Esophagus squamous epithelium (tissue), 5 donors: ENCODE data around the gene TNRC6B. TPM values are rescaled to one million over a fixed set of nuclear protein-coding genes. Genes with fewer than 3 reads are reported as not detected.
A peak's percentile ranks its signal among the peaks of the same experiment; 100 is the strongest.

ENCODE experiments used
- DNase-seq: peaks from one replicate; lab custom pipeline; 2025; lab: John Stamatoyannopoulos, UW
- H3K27ac ChIP-seq, 4 donors: fragments of 200-600 bp; sonication (generic); one replicate each; pipeline ENCODE4 v1.5.1; 2016 to 2019; ENCODE audit warnings: mild to moderate bottlenecking in 1 of 4
- H3K27me3 ChIP-seq, 4 donors: fragments of 200-600 bp; sonication (generic); 1 replicate in 3 of 4; 2 replicates in 1 of 4; pipeline versions ENCODE4 v1.5.1 to v1.6.0; 2017 to 2021; ENCODE audit warnings: antibody characterized with exemption in 1 of 4
- H3K36me3 ChIP-seq, 3 donors: fragments of 200-600 bp; sonication (generic); one replicate each; pipeline ENCODE4 v1.5.1; 2016 to 2019
- H3K4me1 ChIP-seq, 3 donors: fragments of 200-600 bp; sonication (generic); one replicate each; pipeline ENCODE4 v1.5.1; 2017 to 2019
- H3K4me3 ChIP-seq, 4 donors: fragments of 200-600 bp; sonication (generic); 1 replicate in 3 of 4; 2 replicates in 1 of 4; pipeline ENCODE4 v1.5.1; 2016 to 2019; ENCODE audit warnings: mild to moderate bottlenecking in 2 of 4, moderate library complexity in 1 of 4
- H3K9me3 ChIP-seq, 3 donors: fragments of 200-600 bp; sonication (generic); one replicate each; pipeline ENCODE4 v1.5.1; 2016 to 2019
- CTCF ChIP-seq, 6 experiments: fragments of 450-650 bp in 4 of 6; fragments of 200-600 bp in 2 of 6; sonication (generic) in 2 of 6; IDR thresholded peaks; one replicate each; pipeline ENCODE4 v1.5.1; 2016 to 2019; ENCODE audit warnings: antibody characterized with exemption in 6 of 6, mild to moderate bottlenecking in 4 of 6, moderate library complexity in 4 of 6
- POLR2A ChIP-seq, 4 donors: fragments of 450-650 bp; IDR thresholded peaks; one replicate each; pipeline ENCODE4 v1.6.1; 2017; ENCODE audit warnings: antibody characterized with exemption in 4 of 4, mild to moderate bottlenecking in 4 of 4, moderate library complexity in 3 of 4
- WGBS, 2 donors: methylation state at CpG; one replicate each; pipeline ENCODE4 v1.1.5; 2018; 5-methylcytosine and 5-hydroxymethylcytosine counted together
- intact Hi-C: fragments of 100-400 bp; cut with DNase I; formaldehyde crosslinking; loops from one replicate; pipeline ENCODE4 v1.15.0; 2022
- total RNA-seq, 4 donors: library from RNA; depleted of rRNA; stranded (reverse); fragments of >200 nt; gene quantifications; one replicate each; pipeline ENCODE4 v1.1.0, GENCODE V29; 2016
- donor health status: DM: yes; HTN: yes; CAD: no.

Gene TNRC6B
- total RNA-seq, 4 donors from 2014 or later, result 20.7 to 36.5 (median 26.9) TPM

GRCh38 chr22:40251106-40251505, 73.4 kb downstream of the TNRC6B start:
- no peak for DNase-seq
- 69 to 79% methylated on average over 4 of the region's 4 CpGs for whole genome bisulfite sequencing, 2 donors

GRCh38 chr22:40252146-40252545, 74.4 kb downstream of the TNRC6B start:
- no peak overlapping the region for H3K4me3 ChIP-seq
- no peaks in the 10 kb centered on the region for H3K27me3 ChIP-seq
- no peak for DNase-seq
- H3K36me3 ChIP-seq, result peaks cover 0 to 43% (median 0%) of the 10 kb centered on the region in 3 donors
- WGBS, 2 donors, result 73 to 79% methylated on average over 2 of the region's 2 CpGs
- TF ChIP-seq POLR2A (IDR thresholded peaks at IDR 0.05) (no peak), CTCF (IDR thresholded peaks at IDR 0.05) (no peak)
- no peaks in the 10 kb centered on the region for H3K9me3 ChIP-seq
- intact Hi-C loops, result no loop called here
- H3K4me1 ChIP-seq, result peaks cover 0 to 13% (median 0%) of the 10 kb centered on the region in 3 donors
- no peak overlapping the region for H3K27ac ChIP-seq

More at GRCh38 chr22:40251106-40251505, 73.4 kb downstream of the TNRC6B start:
- peaks cover 0 to 53% (median 0%) of the 10 kb centered on the region in 3 donors for H3K36me3 ChIP-seq
- intact Hi-C loops, result no loop called here
- H3K4me1 ChIP-seq, result peaks cover 0 to 4% (median 0%) of the 10 kb centered on the region in 3 donors
- H3K27me3 ChIP-seq, result no peaks in the 10 kb centered on the region
- H3K27ac ChIP-seq, result no peak overlapping the region
- no peaks in the 10 kb centered on the region for H3K9me3 ChIP-seq
- TF ChIP-seq POLR2A (IDR thresholded peaks at IDR 0.05), result no peak
- no peak for TF ChIP-seq CTCF (IDR thresholded peaks at IDR 0.05)
- no peak overlapping the region for H3K4me3 ChIP-seq

DNA sequence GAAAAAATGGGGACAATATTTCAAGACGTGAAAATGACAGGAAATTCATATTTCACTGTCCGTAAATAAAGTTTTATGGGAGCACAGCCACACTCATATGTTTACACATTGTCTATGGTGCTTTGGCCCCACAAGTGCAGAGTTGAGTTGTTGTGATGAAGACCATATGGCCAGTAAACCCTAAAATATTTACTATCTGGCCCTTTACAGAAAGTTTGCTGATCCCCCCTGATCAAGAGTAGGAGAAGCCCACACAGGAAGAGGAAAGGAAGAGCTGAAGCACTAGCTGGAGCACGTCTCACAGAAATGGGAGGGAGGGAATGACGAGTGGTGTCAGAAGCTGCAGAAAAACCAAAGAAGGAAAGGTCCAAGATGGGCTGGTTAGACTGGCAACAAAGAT, 78.8 kb downstream of the TNRC6B start:
- Histone ChIP-seq H3K9me3 (no peaks in the 10 kb centered on the region), H3K27me3 (no peaks in the 10 kb centered on the region), H3K27ac (peak overlapping the region in 2 of 4 donors; percentile 1 to 3), H3K4me1 (peaks cover 0 to 38% (median 15%) of the 10 kb centered on the region in 3 donors), H3K4me3 (no peak overlapping the region), H3K36me3 (peaks cover 0 to 42% (median 4%) of the 10 kb centered on the region in 3 donors)
- 69 to 71% methylated on average over 4 of the region's 4 CpGs for WGBS, 2 donors
- DNase-seq, result no peak
- TF ChIP-seq CTCF (IDR thresholded peaks at IDR 0.05), result no peak
- TF ChIP-seq POLR2A (IDR thresholded peaks at IDR 0.05), result no peak
- intact Hi-C loops, result no loop called here

GRCh38 chr22:40258017-40258416, 80.3 kb downstream of the TNRC6B start:
- Histone ChIP-seq H3K4me1 (peaks cover 0 to 48% (median 15%) of the 10 kb centered on the region in 3 donors), H3K27ac (peak overlapping the region; percentile 55 to 81 (median 74)), H3K27me3 (no peaks in the 10 kb centered on the region), H3K36me3 (peaks cover 0 to 48% (median 4%) of the 10 kb centered on the region in 3 donors), H3K4me3 (no peak overlapping the region), H3K9me3 (no peaks in the 10 kb centered on the region)
- no peak for TF ChIP-seq POLR2A (IDR thresholded peaks at IDR 0.05)
- no peak for TF ChIP-seq CTCF (IDR thresholded peaks at IDR 0.05)
- intact Hi-C loops, result no loop called here
- DNase-seq, result no peak
- WGBS, 2 donors, result 67 to 87% methylated on average over 1 of the region's 1 CpG

DNA sequence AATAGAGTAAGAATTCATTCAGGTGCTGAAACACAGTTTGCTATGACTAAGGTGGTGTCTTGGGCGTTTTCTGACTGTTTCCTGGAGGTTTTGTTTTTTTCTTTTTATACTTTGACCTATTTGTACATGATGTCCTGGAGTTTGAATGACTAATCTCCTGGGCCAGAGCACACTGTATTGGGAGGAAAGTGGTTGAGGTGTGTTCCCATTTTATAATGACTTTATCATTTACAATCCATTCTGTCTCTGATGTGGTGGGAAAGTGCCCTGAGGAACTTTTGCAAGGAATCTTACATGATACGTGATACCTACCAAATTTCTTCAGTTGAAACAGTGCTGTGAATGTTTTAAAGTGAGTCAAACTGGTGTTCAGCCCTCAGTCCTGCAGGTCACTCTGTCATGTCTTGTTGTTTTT, 80.8 kb downstream of the TNRC6B start:
- Histone ChIP-seq H3K4me1 (peaks cover 0 to 53% (median 15%) of the 10 kb centered on the region in 3 donors), H3K4me3 (no peak overlapping the region), H3K27ac (peak overlapping the region; percentile 55 to 81 (median 77)), H3K27me3 (no peaks in the 10 kb centered on the region), H3K36me3 (peaks cover 0 to 48% (median 4%) of the 10 kb centered on the region in 3 donors), H3K9me3 (no peaks in the 10 kb centered on the region)
- DNase-seq, result no peak
- WGBS, 2 donors, result 26 to 42% methylated on average over 2 of the region's 2 CpGs
- intact Hi-C loops, result no loop called here
- TF ChIP-seq CTCF (IDR thresholded peaks at IDR 0.05) (no peak), POLR2A (IDR thresholded peaks at IDR 0.05) (no peak)
